ENCODE results near the gene CDKN2B.

Gene CDKN2B

GRCh38 chr9:22008384-22008716, 755 bp downstream of the CDKN2B start:
- H3K4me1 ChIP-seq (ENCODE audit: control insufficient read depth, insufficient read depth, low read length): no peaks in the 10 kb centered on the region
- H3K9me3 ChIP-seq (ENCODE audit: control insufficient read depth in 2 of 2, low read length in 2 of 2): no peaks in the 10 kb centered on the region
- no peak overlapping the region for H3K9ac ChIP-seq (ENCODE audit: low read length in 2 of 2)
- no peak overlapping the region for H3K27ac ChIP-seq (ENCODE audit: low read length)
- H3K4me3 ChIP-seq (ENCODE audit: low read length in 2 of 2): peak overlapping the region; percentile 78 to 87
- H3K36me3 ChIP-seq (ENCODE audit: control insufficient read depth in 2 of 2, insufficient read depth in 2 of 2, low read length in 2 of 2): no peaks in the 10 kb centered on the region
- peaks cover 18 to 43% of the 10 kb centered on the region in 2 donors for H3K27me3 ChIP-seq (ENCODE audit: control insufficient read depth in 1 of 2, insufficient read depth in 2 of 2, low read length in 2 of 2)

- peaks cover 15 to 53% of the 10 kb centered on the region in 2 donors for H3K27me3 ChIP-seq (ENCODE audit: control insufficient read depth in 1 of 2, insufficient read depth in 2 of 2, low read length in 2 of 2)
- no peak overlapping the region for H3K9ac ChIP-seq (ENCODE audit: low read length in 2 of 2)
- H3K27ac ChIP-seq (ENCODE audit: low read length): no peak overlapping the region
- H3K36me3 ChIP-seq (ENCODE audit: control insufficient read depth in 2 of 2, insufficient read depth in 2 of 2, low read length in 2 of 2): no peaks in the 10 kb centered on the region
- H3K4me3 ChIP-seq (ENCODE audit: low read length in 2 of 2): no peak overlapping the region
- H3K4me1 ChIP-seq (ENCODE audit: control insufficient read depth, insufficient read depth, low read length): no peaks in the 10 kb centered on the region
- no peaks in the 10 kb centered on the region for H3K9me3 ChIP-seq (ENCODE audit: control insufficient read depth in 2 of 2, low read length in 2 of 2)
Measured at GRCh38 chr9:22005702-22006606, 3.2 kb downstream of the CDKN2B start.

GRCh38 chr9:22005021-22005701, 3.9 kb downstream of the CDKN2B start:
- Histone ChIP-seq H3K9ac (ENCODE audit: low read length in 2 of 2) (no peak overlapping the region), H3K36me3 (ENCODE audit: control insufficient read depth in 2 of 2, insufficient read depth in 2 of 2, low read length in 2 of 2) (no peaks in the 10 kb centered on the region), H3K4me3 (ENCODE audit: low read length in 2 of 2) (no peak overlapping the region), H3K4me1 (ENCODE audit: control insufficient read depth, insufficient read depth, low read length) (no peaks in the 10 kb centered on the region), H3K27me3 (ENCODE audit: control insufficient read depth in 1 of 2, insufficient read depth in 2 of 2, low read length in 2 of 2) (peaks cover 15 to 53% of the 10 kb centered on the region in 2 donors), H3K9me3 (ENCODE audit: control insufficient read depth in 2 of 2, low read length in 2 of 2) (no peaks in the 10 kb centered on the region), H3K27ac (ENCODE audit: low read length) (no peak overlapping the region)

GRCh38 chr9:22002038-22002437, 7.1 kb downstream of the CDKN2B start:
- H3K9ac ChIP-seq (ENCODE audit: low read length in 2 of 2): no peak overlapping the region
- H3K4me1 ChIP-seq (ENCODE audit: control insufficient read depth, insufficient read depth, low read length): no peaks in the 10 kb centered on the region
- H3K27me3 ChIP-seq (ENCODE audit: control insufficient read depth in 1 of 2, insufficient read depth in 2 of 2, low read length in 2 of 2): peaks cover 15 to 46% of the 10 kb centered on the region in 2 donors
- no peak overlapping the region for H3K4me3 ChIP-seq (ENCODE audit: low read length in 2 of 2)
- H3K9me3 ChIP-seq (ENCODE audit: control insufficient read depth in 2 of 2, low read length in 2 of 2): no peaks in the 10 kb centered on the region
- no peaks in the 10 kb centered on the region for H3K36me3 ChIP-seq (ENCODE audit: control insufficient read depth in 2 of 2, insufficient read depth in 2 of 2, low read length in 2 of 2)
- H3K27ac ChIP-seq (ENCODE audit: low read length): no peak overlapping the region

GRCh38 chr9:21998026-21998425, 11.1 kb downstream of the CDKN2B start:
- no peak overlapping the region for H3K4me3 ChIP-seq (ENCODE audit: low read length in 2 of 2)
- H3K9ac ChIP-seq (ENCODE audit: low read length in 2 of 2): no peak overlapping the region
- H3K4me1 ChIP-seq (ENCODE audit: control insufficient read depth, insufficient read depth, low read length): peaks cover 5% of the 10 kb centered on the region
- peaks cover 14 to 35% of the 10 kb centered on the region in 2 donors for H3K27me3 ChIP-seq (ENCODE audit: control insufficient read depth in 1 of 2, insufficient read depth in 2 of 2, low read length in 2 of 2)
- H3K27ac ChIP-seq (ENCODE audit: low read length): no peak overlapping the region
- no peaks in the 10 kb centered on the region for H3K36me3 ChIP-seq (ENCODE audit: control insufficient read depth in 2 of 2, insufficient read depth in 2 of 2, low read length in 2 of 2)
- no peaks in the 10 kb centered on the region for H3K9me3 ChIP-seq (ENCODE audit: control insufficient read depth in 2 of 2, low read length in 2 of 2)

GRCh38 chr9:21997480-21997879, 11.6 kb downstream of the CDKN2B start:
- H3K27ac ChIP-seq (ENCODE audit: low read length): no peak overlapping the region
- H3K4me1 ChIP-seq (ENCODE audit: control insufficient read depth, insufficient read depth, low read length): peaks cover 5% of the 10 kb centered on the region
- no peaks in the 10 kb centered on the region for H3K36me3 ChIP-seq (ENCODE audit: control insufficient read depth in 2 of 2, insufficient read depth in 2 of 2, low read length in 2 of 2)
- H3K9me3 ChIP-seq (ENCODE audit: control insufficient read depth in 2 of 2, low read length in 2 of 2): no peaks in the 10 kb centered on the region
- H3K4me3 ChIP-seq (ENCODE audit: low read length in 2 of 2): no peak overlapping the region
- H3K9ac ChIP-seq (ENCODE audit: low read length in 2 of 2): no peak overlapping the region
- peaks cover 12 to 35% of the 10 kb centered on the region in 2 donors for H3K27me3 ChIP-seq (ENCODE audit: control insufficient read depth in 1 of 2, insufficient read depth in 2 of 2, low read length in 2 of 2)

- peaks cover 5% of the 10 kb centered on the region for H3K4me1 ChIP-seq (ENCODE audit: control insufficient read depth, insufficient read depth, low read length)
- no peak overlapping the region for H3K9ac ChIP-seq (ENCODE audit: low read length in 2 of 2)
- H3K27me3 ChIP-seq (ENCODE audit: control insufficient read depth in 1 of 2, insufficient read depth in 2 of 2, low read length in 2 of 2): peaks cover 12 to 34% of the 10 kb centered on the region in 2 donors
- H3K4me3 ChIP-seq (ENCODE audit: low read length in 2 of 2): no peak overlapping the region
- no peak overlapping the region for H3K27ac ChIP-seq (ENCODE audit: low read length)
- H3K36me3 ChIP-seq (ENCODE audit: control insufficient read depth in 2 of 2, insufficient read depth in 2 of 2, low read length in 2 of 2): no peaks in the 10 kb centered on the region
- no peaks in the 10 kb centered on the region for H3K9me3 ChIP-seq (ENCODE audit: control insufficient read depth in 2 of 2, low read length in 2 of 2)
Measured at GRCh38 chr9:21996858-21997257, 12.2 kb downstream of the CDKN2B start.

GRCh38 chr9:21996438-21996837, 12.7 kb downstream of the CDKN2B start:
- no peak overlapping the region for H3K27ac ChIP-seq (ENCODE audit: low read length)
- H3K4me1 ChIP-seq (ENCODE audit: control insufficient read depth, insufficient read depth, low read length): peaks cover 5% of the 10 kb centered on the region
- no peaks in the 10 kb centered on the region for H3K9me3 ChIP-seq (ENCODE audit: control insufficient read depth in 2 of 2, low read length in 2 of 2)
- H3K36me3 ChIP-seq (ENCODE audit: control insufficient read depth in 2 of 2, insufficient read depth in 2 of 2, low read length in 2 of 2): no peaks in the 10 kb centered on the region
- peaks cover 12 to 37% of the 10 kb centered on the region in 2 donors for H3K27me3 ChIP-seq (ENCODE audit: control insufficient read depth in 1 of 2, insufficient read depth in 2 of 2, low read length in 2 of 2)
- H3K9ac ChIP-seq (ENCODE audit: low read length in 2 of 2): no peak overlapping the region
- H3K4me3 ChIP-seq (ENCODE audit: low read length in 2 of 2): no peak overlapping the region

- peaks cover 12 to 40% of the 10 kb centered on the region in 2 donors for H3K27me3 ChIP-seq (ENCODE audit: control insufficient read depth in 1 of 2, insufficient read depth in 2 of 2, low read length in 2 of 2)
- peaks cover 5% of the 10 kb centered on the region for H3K4me1 ChIP-seq (ENCODE audit: control insufficient read depth, insufficient read depth, low read length)
- H3K4me3 ChIP-seq (ENCODE audit: low read length in 2 of 2): peak overlapping the region; percentile 75 to 83
- no peak overlapping the region for H3K27ac ChIP-seq (ENCODE audit: low read length)
- no peaks in the 10 kb centered on the region for H3K9me3 ChIP-seq (ENCODE audit: control insufficient read depth in 2 of 2, low read length in 2 of 2)
- H3K36me3 ChIP-seq (ENCODE audit: control insufficient read depth in 2 of 2, insufficient read depth in 2 of 2, low read length in 2 of 2): no peaks in the 10 kb centered on the region
- peak overlapping the region; percentile 6 to 54 for H3K9ac ChIP-seq (ENCODE audit: low read length in 2 of 2)
Measured at GRCh38 chr9:21995666-21996398, 13.3 kb downstream of the CDKN2B start.

- H3K9ac ChIP-seq (ENCODE audit: low read length in 2 of 2): peak overlapping the region; percentile 43 to 54
- no peaks in the 10 kb centered on the region for H3K36me3 ChIP-seq (ENCODE audit: control insufficient read depth in 2 of 2, insufficient read depth in 2 of 2, low read length in 2 of 2)
- no peaks in the 10 kb centered on the region for H3K9me3 ChIP-seq (ENCODE audit: control insufficient read depth in 2 of 2, low read length in 2 of 2)
- peak overlapping the region; percentile 7 for H3K27ac ChIP-seq (ENCODE audit: low read length)
- peaks cover 14 to 43% of the 10 kb centered on the region in 2 donors for H3K27me3 ChIP-seq (ENCODE audit: control insufficient read depth in 1 of 2, insufficient read depth in 2 of 2, low read length in 2 of 2)
- H3K4me1 ChIP-seq (ENCODE audit: control insufficient read depth, insufficient read depth, low read length): peaks cover 5% of the 10 kb centered on the region
- H3K4me3 ChIP-seq (ENCODE audit: low read length in 2 of 2): peak overlapping the region; percentile 75 to 83
Measured at GRCh38 chr9:21995006-21995665, 14.0 kb downstream of the CDKN2B start.

Measured in stomach smooth muscle (tissue), 2 donors.